RWPE1 (cell line): Measurements from ENCODE around the gene CCSER2.
"Not testable (repeated sequence)": the region's sequence is repeated elsewhere in the genome, so short reads cannot be mapped to it uniquely, and the experiment has no call there.

Experiments
- CTCF ChIA-PET: fragments of 350-600 bp; sonication (Branson Sonifier 250); formaldehyde crosslinking; extraction: SDS; loops from one replicate; lab custom pipeline; 2021; lab: Yijun Ruan, JAX
- POLR2A ChIA-PET: fragments of 400-600 bp; formaldehyde crosslinking; extraction: SDS; loops from one replicate; lab custom pipeline; 2020; ENCODE audit warnings: antibody characterized with exemption; ENCODE audit not compliant: low non-redundant PET; lab: Yijun Ruan, JAX
- DNase-seq: peaks from one replicate; pipeline ENCODE4 v3.0.0; 2012; ENCODE audit warnings: low spot score
- H3K27ac ChIP-seq: fragments of 450-650 bp; 2 replicates; pipeline ENCODE4 v1.5.1; 2017
- TF ChIP-seq, protein P1 (sequence below): fragments of 450-650 bp; conservative IDR thresholded peaks from 2 replicates; pipeline ENCODE4 v1.5.1; 2017; ENCODE audit warnings: low read depth, mild to moderate bottlenecking

Gene CCSER2

DNA sequence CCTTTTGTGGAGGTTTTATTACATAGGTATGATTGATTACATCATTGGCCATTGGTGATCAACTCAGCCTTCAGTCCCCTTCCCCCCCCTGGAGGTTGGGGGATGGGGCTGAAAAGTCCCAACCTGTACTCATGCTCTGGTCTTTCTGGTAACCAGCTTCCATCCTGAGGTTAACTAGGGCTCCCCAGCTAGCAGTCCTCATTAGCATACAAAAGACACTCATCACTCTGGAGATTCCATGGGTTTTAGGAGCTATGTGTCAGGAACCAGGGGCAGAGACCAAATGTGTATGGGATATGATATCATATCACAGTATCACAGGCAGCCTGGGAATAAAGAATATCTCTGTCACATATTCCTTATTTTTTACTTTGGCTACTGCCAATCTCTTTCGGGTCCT lies 13.6 kb downstream of the CCSER2 start:
- CTCF ChIA-PET: interaction anchor here (0.6 to 1.4 kb wide), 3 partner anchors 9 to 556 kb away, joined by 3 to 9 read pairs (median 3); no protein-coding TSS in a partner anchor
- no peak for DNase-seq
- TF ChIP-seq, protein P1, sequence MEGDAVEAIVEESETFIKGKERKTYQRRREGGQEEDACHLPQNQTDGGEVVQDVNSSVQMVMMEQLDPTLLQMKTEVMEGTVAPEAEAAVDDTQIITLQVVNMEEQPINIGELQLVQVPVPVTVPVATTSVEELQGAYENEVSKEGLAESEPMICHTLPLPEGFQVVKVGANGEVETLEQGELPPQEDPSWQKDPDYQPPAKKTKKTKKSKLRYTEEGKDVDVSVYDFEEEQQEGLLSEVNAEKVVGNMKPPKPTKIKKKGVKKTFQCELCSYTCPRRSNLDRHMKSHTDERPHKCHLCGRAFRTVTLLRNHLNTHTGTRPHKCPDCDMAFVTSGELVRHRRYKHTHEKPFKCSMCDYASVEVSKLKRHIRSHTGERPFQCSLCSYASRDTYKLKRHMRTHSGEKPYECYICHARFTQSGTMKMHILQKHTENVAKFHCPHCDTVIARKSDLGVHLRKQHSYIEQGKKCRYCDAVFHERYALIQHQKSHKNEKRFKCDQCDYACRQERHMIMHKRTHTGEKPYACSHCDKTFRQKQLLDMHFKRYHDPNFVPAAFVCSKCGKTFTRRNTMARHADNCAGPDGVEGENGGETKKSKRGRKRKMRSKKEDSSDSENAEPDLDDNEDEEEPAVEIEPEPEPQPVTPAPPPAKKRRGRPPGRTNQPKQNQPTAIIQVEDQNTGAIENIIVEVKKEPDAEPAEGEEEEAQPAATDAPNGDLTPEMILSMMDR: no peak
- POLR2A ChIA-PET: interaction anchor here (0.7 kb wide), 1 partner anchor 14 kb away, joined by 3 read pairs; the partner anchor contains the start of gene CCSER2
- H3K27ac ChIP-seq: no peak overlapping the region

DNA sequence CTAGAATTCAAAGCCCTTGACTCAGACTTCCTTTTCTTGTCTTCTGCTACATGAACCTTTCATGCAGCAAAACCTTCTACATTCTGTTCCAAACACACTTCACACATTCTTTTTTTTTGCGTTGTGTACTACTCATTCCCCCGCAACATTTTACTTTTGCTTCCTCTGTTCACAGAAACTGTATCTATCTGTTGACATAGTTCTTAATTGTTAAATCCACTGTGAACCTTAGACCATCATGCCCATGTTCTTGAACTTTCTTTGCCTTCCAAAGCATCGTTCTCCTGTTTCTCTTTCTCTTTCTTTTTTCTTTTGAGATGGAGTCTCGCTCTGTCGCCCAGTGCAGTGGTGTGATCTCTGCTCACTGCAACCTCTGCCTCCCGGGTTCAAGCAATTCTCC lies 14.2 kb downstream of the CCSER2 start:
- H3K27ac ChIP-seq: no peak overlapping the region
- no peak for DNase-seq
- CTCF ChIA-PET: interaction anchor here (0.6 to 0.7 kb wide), 2 partner anchors 8 to 555 kb away, joined by 3 read pairs; no protein-coding TSS in a partner anchor
- TF ChIP-seq, protein P1: no peak
- POLR2A ChIA-PET: no interaction called here

DNA sequence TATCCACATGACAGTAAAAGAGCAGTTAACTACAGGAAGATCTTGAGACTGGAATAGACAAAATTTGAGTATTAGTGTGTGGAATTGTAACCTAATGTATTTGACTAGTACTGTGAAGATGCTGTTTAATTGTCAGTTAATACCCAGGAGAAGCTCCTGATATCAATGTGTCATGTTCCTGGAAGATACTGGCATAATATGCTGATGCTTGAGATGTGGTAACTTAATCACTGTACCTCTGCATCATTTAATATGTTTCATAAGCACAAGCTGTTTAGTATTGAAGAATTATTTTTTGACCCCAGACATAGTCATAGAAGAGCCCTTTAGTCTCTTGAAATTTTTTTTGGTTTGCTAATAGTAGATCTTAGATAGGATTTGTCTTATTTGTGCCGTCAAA lies 15.4 kb downstream of the CCSER2 start:
- no peak for DNase-seq

DNA sequence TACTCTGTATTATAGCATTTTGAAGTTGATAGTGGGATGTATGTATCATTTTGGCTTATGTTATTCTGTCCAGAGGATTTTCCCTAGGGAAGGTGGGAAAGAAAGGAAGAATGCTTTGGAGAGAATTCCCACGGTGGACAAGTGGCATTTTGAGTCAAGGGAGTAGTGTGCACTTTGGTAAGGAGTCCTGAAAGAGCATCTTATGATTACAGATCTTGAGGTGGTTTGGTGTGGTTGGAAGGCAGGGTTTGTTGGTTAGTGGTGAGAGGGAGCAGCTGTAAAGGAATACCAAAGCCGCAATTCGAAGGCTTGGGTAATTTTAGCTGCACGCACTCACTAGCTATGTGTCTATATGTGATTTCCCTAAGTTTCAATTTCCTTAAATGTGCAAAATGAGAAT lies 16.1 kb downstream of the CCSER2 start:
- no peak overlapping the region for H3K27ac ChIP-seq
- CTCF ChIA-PET: no interaction called here
- DNase-seq: no peak
- POLR2A ChIA-PET: no interaction called here
- TF ChIP-seq, protein P1: no peak

More for the DNA sequence above, 15.4 kb downstream of the CCSER2 start:
- no peak overlapping the region for H3K27ac ChIP-seq
- ChIA-PET POLR2A (no interaction called here), CTCF (no interaction called here)
- TF ChIP-seq, protein P1: no peak

DNA sequence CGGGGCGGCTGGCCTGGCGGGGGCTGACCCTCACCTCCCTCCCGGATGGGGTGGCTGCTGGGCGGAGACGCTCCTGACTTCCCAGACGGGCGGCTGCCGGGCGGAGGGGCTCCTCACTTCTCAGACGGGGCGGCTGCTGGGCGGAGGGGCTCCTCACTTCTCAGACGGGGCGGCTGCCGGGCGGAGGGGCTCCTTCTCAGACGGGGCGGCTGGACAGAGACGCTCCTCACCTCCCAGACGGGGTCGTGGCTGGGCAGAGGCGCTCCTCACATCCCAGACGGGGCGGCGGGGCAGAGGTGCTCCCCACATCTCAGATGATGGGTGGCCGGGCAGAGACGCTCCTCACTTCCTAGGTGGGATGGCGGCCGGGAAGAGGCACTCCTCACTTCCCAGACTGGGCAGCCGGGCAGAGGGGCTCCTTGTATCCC lies 19.2 kb downstream of the CCSER2 start:
- CTCF ChIA-PET, POLR2A ChIA-PET, DNase-seq: not testable (repeated sequence)
- peak overlapping the region; percentile 59; the same call in 1 of the 2 replicates for H3K27ac ChIP-seq

DNA sequence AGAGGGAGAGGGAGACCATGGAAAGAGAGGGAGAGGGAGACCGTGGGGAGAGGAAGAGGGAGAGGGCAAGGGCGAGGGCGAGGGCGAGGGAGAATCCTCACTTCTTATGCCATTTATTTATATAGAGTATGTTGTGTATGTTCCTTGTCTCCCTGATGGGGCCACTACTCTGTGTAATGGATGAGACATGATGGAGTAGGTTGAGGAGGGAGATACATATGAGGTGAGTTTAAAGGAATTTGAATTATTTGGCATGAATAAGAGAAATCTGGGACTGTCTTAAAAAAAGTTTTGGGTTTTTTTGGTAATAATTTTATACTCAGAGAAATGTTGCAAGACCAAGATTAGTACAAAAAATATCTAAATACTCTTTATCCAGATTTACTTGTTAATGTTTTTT lies 20.1 kb downstream of the CCSER2 start:
- CTCF ChIA-PET: no interaction called here
- POLR2A ChIA-PET: no interaction called here
- H3K27ac ChIP-seq: peak overlapping the region; percentile 59
- DNase-seq: peak; percentile 49
- TF ChIP-seq, protein P1: no peak

DNA sequence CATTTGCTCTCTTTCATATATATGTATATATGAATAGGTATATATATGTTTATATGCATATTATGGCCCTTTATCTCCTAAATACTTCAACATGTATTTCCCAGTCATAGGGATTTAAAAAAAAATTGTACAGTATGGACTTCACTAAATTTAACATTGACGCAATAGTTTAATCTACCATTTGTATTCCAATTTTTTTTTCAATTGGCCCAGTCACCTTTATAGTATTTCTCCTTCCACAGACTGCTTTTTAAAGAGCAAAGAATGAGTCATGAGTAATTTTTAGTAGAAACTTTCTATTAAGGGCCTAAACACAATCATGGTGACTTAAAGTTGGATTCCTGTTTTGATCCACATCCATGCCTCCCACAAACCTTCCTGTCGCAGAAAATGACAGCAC lies 20.5 kb downstream of the CCSER2 start:
- CTCF ChIA-PET: no interaction called here
- DNase-seq: no peak
- H3K27ac ChIP-seq: no peak overlapping the region
- TF ChIP-seq, protein P1: no peak
- POLR2A ChIA-PET: no interaction called here
